ENCODE measurements around the gene TRIM10.
A peak's percentile ranks its signal among the peaks of the same experiment; 100 is the strongest.
"Not testable (repeated sequence)": the region's sequence is repeated elsewhere in the genome, so short reads cannot be mapped to it uniquely, and the experiment has no call there.

The TRIM10 gene

DNA sequence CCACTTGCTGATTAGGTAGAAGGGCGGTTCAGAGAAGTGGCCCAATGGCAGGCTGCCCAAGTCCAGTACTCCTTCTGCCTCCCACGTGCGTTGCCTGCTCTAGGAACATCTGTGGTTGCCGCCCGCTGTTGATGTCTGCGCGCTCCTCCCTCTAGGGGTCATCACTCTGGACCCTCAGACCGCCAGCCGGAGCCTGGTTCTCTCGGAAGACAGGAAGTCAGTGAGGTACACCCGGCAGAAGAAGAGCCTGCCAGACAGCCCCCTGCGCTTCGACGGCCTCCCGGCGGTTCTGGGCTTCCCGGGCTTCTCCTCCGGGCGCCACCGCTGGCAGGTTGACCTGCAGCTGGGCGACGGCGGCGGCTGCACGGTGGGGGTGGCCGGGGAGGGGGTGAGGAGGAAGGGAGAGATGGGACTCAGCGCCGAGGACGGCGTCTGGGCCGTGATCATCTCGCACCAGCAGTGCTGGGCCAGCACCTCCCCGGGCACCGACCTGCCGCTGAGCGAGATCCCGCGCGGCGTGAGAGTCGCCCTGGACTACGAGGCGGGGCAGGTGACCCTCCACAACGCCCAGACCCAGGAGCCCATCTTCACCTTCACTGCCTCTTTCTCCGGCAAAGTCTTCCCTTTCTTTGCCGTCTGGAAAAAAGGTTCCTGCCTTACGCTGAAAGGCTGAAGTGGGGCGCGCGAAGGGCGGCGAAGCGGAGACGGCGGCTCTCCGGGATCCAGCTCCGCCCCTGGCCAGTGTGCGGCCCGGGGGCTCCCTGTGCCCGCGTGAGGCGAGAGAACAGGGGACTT is 10.9 kb upstream of the TRIM10 start:
- DNase-seq (ENCODE audit: low spot score) = no peak

DNA sequence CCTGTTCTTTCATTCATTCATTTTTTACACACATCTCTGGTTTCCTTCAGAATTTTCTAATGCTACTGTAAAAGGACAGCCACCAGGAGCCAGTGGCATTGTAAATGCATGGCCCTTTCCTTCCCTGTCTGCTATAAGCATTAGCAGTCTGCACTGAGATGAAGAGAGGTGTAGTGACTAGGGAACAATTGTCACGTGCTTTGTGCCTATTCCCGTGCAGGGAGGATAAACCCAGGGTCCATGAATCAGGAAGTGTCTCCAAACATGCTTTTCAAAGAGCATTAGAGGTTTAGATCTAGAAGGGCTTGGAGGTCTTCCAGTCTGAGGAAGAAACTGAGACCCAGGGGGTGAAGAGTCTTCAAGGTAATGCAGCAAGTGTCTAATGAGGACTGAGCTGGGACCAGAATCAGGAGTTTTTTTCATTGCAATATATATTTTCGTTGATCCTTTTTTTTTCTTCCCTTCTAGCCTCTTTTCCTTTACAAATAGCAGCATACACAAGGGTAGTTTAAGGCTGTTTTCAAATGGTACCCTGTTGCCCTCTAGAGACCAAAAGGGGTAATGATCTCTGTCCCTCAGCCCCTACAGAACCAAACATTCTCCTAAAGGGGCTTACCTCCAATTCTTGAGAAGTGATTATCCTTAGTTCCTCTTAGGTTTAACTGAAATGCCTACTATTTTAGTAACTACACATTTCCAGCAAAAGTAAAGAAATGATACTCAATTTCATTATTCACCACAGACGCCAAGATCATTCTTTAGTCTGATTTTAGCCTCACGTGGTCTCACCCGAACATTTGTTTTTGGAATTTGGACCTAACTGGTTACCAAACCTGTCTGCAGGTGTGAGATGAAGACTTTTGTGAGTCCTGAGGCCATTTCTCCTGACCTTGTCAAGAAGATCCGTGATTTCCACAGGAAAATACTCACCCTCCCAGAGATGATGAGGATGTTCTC is 8.9 kb upstream of the TRIM10 start:
- peak; percentile 79 for DNase-seq (ENCODE audit: low spot score)

DNA sequence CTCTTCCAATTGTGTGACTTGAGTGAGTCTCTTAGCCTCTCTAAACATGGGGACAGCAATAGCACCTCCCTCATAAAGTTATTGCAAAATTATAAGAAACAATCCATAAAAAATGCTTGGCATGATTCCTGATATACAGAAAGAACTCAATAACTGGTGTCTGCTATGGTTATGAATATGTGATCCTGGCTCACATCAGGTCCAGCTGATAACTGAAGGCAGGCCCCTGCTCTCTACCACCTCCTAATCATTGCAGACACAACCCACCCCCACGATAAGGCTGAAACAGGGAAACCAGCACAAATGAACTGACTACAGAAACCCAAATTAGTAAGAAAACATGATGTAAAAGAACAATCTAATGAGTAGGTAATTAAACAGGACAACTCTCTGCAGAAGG is 7.7 kb upstream of the TRIM10 start:
- no peak for DNase-seq (ENCODE audit: low spot score)

DNA sequence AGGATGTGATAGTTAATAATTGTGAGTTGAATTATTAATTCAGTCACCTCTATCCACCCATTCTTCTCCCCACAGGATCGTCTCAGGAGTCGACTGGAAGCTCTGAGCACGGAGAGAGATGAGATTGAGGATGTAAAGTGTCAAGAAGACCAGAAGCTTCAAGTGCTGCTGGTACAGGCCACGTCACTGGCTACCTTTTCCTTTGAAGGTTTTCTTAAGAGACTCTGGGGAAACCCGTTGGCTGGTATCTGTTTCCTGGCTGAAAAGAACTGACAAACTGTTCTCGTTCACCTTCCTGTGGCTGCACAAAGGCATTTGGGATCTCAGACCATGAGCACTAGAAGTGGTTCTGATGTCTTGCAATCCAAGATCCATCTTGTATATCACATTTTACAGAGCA is 6.1 kb upstream of the TRIM10 start:
- no peak for DNase-seq (ENCODE audit: low spot score)

DNA sequence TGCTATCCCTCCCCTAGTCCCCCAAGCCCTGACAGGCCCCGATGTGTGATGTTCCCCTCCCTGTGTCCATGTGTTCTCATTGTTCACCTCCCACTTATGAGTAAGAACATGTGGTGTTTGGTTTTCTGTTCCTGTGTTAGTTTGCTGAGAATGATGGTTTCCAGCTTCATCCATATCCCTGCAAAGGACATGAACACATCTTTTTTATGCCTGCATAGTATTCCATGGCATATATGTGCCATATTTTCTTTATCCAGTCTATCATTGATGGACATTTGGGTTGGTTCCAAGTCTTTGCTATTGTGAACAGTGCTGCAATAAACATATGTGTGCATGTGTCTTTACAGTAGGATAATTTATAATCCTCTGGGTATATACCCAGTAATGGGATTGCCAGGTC is 4.2 kb upstream of the TRIM10 start:
- not testable (repeated sequence) for DNase-seq (ENCODE audit: low spot score)

DNA sequence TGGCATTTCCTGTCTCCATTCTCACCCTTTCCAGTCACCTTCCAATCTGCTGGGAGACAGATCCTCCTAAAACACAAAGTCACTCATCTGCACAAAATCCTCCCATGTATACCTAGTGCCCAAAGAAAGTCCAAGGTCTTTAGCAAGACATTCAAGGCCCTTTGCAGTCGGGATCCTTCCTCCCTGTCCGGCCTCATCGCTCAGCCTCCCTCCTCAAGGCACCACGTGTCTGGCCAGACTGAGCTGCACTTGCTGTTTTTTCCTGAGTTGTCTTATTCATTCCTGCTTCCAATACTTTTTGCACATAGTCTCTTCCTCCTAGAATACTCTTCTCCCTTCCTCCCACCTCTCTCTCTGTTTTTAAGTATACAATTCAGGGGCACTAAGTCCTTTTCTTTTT is 3.7 kb upstream of the TRIM10 start:
- no peak for DNase-seq (ENCODE audit: low spot score)

DNA sequence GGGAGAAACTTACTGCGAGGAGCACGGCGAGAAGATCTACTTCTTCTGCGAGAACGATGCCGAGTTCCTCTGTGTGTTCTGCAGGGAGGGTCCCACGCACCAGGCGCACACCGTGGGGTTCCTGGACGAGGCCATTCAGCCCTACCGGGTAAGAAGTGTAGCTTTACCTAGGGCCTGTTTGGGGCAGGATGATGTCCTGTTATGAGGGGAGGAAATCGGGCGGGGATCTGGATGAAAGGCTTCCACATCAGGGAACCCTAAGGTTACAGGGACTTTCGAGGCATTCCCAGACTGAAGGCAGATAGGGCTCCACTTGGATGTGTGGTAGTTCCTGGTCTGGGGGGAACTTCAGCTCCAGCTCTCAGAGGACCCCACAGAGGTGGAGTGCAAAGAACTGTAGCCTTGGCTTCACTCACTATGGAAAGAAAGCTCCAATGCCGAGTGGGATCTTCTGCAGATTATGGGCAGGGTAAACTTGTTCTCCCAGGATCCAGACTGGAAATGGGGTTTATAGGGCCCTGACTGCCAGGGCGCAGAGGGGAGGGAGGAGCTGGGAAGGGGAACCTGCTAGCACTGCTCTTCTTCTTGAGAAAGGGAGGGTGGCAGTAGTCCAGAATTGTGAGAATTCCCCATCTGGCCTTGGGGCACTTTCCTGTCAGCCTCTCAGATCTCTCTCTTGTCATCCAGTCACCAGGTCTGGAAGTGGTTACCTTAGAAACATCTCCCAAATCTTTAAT is 3.1 kb upstream of the TRIM10 start:
- no peak for DNase-seq (ENCODE audit: low spot score)

DNA sequence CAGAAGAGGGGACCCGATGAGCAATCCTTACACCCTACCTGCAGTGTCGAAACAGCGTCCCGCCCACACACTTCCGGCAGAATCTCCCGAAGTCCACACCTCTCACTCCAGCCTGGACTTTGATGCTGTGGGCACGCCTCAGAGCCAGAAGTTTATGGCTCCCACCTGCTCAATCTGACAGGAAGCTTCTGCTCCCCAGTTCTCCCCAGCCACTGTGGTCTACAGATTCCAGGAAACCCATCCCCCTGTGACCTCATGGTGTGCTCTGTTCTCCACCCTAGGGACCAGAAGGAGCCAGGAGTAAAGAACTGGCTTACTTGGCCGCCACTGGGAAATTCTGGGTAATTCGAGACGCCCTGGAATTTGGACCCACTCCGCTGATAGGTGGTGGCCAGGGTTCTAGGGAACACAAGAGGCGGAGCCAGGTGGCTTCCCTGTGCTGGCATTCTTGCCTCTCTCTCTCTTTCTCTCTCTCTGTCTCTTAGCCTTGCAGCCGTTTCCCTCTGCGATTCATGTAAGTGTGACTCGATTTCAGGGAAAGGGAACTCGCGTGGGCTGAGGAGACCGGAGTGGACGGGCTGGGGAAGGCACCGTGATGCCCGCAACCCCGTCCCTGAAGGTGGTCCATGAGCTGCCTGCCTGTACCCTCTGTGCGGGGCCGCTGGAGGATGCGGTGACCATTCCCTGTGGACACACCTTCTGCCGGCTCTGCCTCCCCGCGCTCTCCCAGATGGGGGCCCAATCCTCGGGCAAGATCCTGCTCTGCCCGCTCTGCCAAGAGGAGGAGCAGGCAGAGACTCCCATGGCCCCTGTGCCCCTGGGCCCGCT is 2.3 kb upstream of the TRIM10 start, which contains the start of gene TRIM15:
Gene TRIM15, plus strand, starts transcription at position 457 of the 828 bp plus-strand sequence. Its CDS starts 139 bp downstream, at position 596.
- DNase-seq (ENCODE audit: low spot score) = no peak

DNA sequence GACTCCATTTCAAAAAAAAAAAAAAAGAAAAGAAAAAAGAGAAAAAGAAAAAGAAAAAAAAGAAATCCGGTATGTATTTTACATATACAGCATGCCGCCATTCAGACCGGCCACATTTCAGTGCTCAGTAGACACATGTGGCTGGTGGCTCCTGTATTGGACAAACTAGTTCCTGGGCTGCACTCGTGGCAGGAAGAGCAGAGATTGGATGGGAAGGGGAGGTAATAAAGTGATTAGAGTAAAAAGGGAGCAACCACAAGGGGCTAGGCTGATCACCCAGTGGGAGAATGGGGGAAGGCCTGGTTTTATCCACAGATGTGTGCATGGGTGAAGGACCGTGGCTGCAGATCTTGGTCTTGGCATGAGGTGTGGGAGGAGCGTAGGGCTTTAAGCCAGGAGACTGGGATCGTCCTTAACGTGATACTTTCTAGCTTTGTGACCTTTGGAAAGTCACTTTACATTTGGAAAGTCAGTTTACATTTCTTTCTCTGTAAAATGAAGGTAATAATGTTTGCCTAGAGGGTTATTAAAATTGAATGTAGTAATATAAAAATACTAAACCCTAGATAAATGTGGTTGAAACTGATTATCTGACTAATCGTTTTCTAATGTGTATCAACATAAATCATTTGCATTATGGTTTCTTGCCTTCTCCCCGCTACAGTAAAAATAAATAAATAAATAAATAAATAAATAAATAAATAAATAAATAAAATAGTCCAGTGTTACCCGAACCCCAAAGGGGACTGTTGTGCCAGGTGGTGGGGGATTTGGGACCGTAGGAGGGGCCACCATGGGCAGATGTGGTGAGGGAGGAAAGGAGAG is 1.5 kb upstream of the TRIM10 start:
- DNase-seq (ENCODE audit: low spot score) = no peak

DNA sequence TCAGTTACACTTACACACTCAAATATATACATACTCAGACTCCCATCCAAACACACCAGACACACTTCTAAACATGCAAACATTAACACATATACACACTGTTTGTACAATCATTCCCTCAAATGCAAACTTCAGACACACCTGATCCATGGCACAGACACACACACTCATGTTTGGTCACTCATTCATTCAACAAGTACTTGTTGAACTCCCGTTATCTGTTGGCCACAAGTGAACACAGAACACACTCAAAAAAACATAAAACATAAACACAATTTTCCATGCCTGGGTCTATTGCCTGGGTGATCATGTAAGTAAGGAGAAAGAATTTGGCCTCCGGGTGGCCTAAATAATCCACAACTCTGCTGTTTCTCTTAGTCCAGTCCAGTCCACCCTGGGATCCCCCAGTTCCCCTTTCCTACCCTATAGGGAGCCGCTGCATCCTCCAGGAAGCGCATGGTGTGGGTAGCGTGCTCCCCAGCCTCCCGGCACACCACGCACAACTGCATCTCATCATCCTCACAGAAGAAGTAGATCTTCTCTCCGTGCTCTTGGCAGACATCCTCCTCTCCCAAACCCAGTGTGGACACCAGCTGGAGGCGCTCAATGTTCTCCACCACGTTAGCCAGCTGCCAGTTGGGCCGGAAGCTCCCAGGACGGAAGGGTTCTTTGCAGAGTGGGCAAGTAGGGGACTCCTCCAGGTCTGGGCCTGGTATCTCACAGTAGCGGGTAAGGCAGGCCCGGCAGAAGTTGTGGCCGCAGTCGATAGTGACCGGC is 815 bp downstream of the TRIM10 start:
- no peak for DNase-seq (ENCODE audit: low spot score)

DNA sequence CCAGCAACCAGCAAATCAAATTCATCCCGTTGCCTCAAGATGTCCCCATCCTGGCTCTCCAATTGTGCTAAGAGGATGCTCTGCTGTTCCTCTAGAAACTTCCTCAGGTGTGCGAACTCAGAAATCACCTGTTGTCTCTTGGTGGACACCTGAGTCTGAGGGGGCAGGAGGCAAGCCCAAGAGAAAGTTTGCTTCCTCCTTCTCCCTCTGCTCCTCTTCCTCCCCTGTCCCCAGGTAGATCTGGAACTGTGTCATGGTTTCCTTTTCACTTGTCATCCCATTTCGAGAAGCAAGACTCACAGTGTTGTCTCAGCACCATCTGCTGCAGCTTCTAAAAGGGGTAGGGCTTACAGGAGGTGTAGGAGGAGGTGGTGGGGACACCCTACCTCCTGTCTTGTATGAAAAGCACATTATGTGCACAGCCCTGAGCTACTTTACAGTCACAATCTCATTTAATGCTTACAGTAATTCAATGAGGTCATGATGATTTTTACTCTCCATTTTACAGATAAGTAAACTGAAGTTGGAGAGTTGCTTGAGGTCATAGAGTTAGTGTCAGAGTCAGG is 2.5 kb downstream of the TRIM10 start:
- no peak for DNase-seq (ENCODE audit: low spot score)

DNA sequence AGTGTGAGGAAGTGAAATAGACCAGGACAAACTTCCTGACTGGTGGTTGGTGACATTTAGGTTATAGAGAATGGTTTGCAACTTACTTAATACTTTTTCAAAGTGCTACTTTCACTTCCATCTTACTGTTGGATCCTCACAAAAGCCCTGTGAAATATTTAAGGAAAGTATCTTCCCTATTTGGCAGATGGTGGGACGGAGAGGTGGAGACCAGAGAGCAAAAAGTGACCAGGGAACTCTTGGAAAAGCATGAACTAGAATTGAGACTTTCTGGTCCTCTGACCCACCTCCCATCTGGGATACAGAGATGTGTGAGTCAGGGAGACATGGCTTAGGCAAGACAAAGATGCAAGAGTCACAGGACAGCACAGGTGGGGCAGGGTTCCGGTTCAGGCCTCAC is 3.0 kb downstream of the TRIM10 start:
- no peak for DNase-seq (ENCODE audit: low spot score)

DNA sequence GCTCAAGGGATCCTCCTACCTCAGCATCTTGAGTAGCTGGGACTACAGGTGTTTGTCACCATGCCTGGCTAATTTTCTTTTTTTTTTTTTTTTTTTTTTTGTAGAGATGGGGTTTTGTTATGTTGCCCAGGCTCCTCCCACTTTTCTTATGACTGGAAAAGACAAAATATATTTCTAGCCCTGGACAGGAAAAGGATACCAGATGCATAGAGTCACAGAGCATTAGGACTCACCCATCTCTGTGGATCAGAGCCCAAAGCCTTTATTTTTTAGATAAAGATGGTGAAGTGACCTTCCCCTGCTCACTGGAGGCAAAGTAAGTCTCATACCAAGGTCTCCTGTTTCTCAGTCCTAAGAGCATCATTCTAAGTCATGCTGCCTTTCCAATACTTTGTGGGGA is 3.4 kb downstream of the TRIM10 start:
- DNase-seq (ENCODE audit: low spot score) = no peak

DNA sequence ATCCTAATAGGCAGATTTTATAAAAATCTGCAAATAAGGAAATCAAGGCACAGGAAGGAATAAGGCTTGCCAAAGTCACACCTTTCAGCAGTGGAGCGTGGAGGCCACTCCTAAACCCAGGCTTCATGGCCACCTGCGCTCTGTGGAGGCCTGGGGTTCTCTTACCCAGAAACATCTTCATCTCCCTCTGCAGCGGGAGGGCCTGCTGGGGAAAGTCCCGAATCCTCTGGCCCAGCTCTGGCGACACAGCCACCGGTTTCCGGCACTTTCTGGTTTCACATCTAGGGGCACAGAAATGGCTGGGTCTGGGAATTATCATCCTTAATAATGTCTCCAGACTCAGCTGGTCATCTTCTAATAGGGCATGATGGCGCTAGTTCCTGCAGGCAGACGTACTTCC is 4.2 kb downstream of the TRIM10 start:
- DNase-seq (ENCODE audit: low spot score) = no peak

DNA sequence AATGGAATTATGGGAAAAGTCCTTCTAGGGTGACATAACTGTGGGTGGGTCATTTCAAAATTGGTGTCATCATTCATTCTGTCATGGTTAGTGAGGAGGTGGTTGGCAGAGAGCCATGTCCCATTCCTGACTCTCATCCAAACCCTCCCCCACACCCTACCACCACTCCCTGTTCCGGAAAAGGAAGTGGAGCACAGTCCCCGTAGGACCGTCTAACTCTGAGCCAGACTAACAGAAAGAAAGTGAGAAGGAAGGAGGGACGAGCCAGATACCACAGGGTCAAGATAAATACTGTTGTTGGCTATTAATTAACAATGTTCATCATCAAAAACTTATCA is 4.8 kb downstream of the TRIM10 start:
- DNase-seq (ENCODE audit: low spot score) = no peak

DNA sequence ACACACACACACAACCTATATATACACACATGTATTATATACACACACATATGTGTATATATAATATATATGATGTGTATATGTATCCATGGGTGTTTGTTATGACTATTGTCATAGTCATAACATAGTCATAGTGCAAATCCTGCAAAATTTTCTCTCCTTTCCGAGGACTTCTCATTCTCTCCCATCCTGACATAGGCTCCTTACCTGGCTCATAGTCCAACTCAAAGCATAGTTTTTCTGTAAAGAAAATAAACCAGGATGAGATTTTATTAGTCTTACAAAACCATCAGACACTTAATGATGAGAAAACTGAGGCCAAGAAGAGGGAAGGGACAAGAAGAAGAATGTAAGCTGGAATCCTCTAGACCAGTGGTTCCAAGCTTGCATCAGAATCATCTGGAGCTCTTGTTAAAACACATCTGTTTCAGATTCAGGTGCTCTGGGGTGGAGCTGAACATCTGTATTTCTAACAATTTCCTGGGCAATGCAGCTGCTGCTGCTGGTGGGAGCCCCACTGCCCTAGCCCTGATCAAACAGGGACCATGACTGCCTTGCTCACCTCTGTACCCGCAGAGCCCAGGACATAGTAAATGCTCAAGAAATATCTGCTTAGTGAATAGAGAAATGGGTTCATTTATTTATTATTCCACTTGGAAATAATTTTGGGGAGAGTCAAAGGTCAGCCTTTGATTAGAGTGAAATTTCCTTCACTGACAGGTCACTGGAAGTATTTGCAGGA is 5.3 kb downstream of the TRIM10 start:
- DNase-seq (ENCODE audit: low spot score) = no peak

DNA sequence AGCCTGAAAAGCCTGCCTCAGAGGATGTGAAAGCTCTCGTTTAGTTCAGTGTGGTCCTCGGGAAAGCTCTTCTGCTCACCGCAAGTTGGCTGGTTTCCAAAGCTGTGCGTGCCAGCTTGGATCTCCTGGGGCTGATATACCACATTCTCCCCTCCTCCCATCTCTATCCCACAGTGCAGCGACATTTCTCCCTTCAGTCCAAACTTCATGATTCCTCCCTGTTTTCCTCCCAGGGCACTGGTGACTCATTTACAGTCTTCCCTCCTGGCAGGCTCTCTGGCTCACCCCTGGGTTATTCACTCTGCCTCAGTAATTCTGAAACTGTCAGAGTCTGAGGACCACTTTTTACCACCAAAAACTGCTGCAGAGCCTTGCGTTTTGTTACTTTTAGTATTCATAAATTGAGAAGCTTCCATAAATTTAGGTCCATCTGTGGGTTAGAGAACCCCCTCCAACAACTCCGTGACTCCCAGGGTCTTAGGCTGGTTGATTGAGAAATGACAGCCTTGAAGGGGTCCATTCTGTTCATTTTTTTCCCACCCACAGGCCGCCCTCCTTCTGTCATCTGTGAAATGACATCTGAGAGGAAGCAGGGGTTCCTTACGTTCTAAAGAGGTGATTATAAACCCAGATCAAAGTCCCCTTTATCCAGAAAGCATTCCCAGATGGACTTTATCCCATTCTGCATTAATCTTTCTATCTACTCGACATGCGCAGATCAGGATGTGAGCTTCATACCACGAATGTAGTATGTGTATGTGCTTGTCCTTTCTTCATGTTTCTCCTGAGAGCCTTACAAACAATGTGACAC is 6.1 kb downstream of the TRIM10 start:
- no peak for DNase-seq (ENCODE audit: low spot score)

DNA sequence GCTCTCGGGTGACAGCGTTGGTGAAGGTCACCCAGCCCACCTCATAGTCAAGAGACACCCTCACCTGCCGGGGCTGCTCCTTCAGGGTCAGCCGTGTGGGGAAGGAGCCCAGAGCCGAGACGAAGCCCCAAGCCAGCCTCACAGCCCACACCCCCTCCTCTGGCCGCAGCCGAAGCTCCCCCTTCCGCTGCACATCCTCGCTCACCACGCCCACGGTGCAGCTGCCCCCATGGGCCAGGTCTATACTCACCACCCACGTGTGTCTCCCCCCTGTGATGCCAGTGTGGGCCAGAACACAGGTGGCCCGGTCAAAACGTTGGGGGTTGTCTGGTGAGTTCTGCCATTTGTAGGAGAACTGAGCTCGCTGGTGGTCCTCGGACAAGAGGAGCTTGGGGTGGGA is 7.0 kb downstream of the TRIM10 start:
- no peak for DNase-seq (ENCODE audit: low spot score)
